HG03432 (cell line): ENCODE measurements around the gene SCAMP5.

Experiments used
- ATAC-seq: cut with Tn5 transposase; IDR thresholded peaks from one replicate; pipeline ENCODE4 v1.9.1; 2021; ENCODE audit warnings: mild to moderate bottlenecking, moderate library complexity; ENCODE audit not compliant: unreplicated experiment

SCAMP5 gene

DNA sequence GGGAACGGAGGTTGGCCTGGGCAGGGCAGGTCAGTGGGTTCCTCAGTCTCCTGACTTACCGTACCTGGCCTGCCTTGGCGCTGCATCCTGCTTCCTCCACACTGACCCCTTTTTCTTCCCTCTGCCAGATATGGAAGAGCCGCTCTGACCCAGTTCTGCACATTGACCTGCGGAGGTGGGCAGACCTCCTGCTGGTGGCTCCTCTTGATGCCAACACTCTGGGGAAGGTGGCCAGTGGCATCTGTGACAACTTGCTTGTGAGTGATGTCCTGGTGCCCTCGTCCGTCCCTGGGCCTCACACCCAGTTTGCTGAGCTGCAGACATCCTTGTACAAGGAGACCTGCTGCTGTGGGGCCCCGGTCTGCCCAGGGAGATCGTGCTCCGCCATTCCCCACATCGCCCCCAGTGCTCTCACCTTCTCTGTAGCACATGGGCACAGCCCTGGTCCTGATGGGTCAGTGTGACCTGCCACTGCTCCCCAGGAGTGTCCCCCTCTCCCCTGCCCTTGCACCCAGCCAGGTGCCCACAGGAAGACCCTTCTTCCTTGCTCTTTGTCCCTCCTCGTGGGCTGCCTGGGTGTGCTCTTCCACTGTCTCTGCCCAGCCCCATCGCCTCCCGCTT, 49.0 kb downstream of the SCAMP5 start:
- ATAC-seq = no peak

- no peak for ATAC-seq
These were observed 50.1 kb downstream of the SCAMP5 start for GRCh38 chr15:75045332-75046015.

GRCh38 chr15:75048394-75048793, 53.0 kb downstream of the SCAMP5 start:
- no peak for ATAC-seq

- no peak for ATAC-seq
These were observed 54.0 kb downstream of the SCAMP5 start for GRCh38 chr15:75049392-75049791.

GRCh38 chr15:75050283-75050682, 54.9 kb downstream of the SCAMP5 start:
- no peak for ATAC-seq

DNA sequence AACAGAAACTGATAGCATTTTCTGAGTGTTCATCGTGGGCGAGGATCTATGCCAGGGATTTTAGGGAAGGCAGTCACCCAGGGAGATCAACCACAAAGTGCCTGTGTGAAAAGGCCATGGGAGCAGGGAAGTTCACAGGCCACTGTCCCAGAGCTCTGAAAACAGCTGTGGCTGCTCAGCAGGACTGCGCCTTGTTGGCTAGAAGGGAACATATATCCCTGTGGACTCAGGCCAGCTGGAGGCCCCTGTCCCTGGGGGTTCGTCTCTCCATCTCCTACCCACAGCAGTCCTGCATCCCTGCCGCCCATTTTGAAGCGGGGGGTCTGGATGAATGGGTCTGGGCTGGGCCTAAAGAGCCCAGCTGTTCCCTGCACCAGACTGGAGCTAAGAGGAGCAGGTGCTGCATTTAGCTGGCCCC, 55.8 kb downstream of the SCAMP5 start:
- no peak for ATAC-seq

- no peak for ATAC-seq
These were observed 56.3 kb downstream of the SCAMP5 start for GRCh38 chr15:75051711-75052110.

DNA sequence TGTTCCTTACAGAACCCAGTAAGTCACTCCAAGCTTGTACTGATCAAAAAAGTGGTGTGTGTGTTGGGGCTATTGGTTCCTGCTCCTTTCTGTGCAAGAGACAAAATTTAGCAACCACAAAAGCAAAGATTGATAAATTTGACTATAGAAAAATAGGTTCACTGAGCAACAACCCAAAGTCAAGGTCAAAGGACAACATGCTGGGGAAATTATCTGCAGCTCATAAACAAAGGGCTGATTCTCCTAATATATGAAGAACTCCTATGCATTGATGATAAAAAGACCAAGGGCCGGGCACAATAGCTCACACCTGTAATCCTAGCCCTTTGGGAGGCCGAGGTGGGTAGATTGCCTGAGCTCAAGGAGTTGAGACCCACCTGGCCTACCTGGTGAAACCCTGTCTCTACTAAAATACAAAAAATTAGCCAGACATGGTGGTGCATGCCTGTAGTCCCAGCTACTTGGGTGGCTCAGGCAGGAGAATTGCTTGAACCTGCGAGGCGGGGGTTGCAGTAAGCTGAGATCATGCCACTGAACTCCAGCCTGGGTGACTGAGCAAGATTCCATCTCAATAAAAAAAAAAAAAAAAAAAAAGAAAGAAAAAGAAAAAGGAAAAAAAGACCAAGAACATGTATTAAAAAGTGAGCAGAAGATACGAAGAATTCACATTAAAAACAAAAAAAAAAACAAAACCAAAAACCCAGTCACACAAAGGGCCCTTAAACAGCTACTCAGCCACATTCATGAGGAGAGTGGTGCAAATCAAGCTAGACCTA, 57.8 kb downstream of the SCAMP5 start:
- no peak for ATAC-seq

- ATAC-seq = no peak
These were observed 58.4 kb downstream of the SCAMP5 start for GRCh38 chr15:75053748-75054125.

DNA sequence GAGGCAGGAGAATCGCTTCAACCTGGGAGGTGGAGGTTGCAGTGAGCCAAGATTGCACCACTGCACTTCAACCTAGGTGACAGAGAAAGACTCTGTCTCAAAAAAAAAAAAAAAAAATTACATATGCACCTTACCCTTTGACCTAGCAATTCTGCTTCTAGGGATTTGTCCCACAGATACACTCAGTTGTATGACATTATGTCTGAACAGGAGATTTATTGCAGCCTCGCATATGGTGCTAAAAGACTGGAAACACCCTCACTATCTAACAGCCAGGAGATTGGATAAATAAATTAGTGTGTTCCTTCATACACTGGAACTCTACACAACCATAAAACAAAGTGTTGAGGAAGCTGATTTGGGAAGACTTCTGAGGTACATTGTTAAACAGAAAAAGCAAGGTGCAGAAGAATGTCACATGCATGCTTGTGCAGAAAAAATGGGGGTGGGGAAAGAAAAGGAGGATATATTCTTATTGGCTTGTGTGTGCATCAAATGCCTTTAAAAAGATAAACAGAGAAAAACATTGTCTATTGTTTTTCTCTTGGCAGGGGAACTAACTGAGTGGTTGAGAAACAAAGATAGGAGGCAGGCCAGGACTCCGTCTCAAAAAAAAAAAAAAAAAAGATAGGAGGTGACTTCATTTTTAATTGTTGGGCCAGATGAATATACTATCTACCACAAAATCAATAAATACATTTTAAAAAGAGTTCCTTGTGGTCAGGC, 59.0 kb downstream of the SCAMP5 start:
- no peak for ATAC-seq

DNA sequence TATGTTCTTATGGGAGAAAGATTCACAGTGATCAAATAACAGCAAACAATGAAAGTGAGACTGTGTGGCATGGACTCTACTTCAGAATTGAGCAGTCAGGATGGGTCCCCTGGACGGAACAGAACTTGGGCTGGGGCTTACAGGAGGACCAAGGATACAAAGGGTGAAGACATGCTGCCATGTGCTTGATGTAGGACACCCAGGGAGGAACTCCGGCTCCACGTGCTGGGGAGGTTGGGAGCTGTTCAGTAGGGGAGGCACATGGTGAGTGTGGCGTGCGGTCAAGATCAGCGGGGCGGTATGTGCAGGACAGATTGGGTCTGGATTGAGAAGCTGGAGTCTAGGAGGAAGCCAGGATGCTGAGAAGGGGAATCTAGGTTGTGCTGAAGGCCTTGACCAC, 60.7 kb downstream of the SCAMP5 start:
- no peak for ATAC-seq

DNA sequence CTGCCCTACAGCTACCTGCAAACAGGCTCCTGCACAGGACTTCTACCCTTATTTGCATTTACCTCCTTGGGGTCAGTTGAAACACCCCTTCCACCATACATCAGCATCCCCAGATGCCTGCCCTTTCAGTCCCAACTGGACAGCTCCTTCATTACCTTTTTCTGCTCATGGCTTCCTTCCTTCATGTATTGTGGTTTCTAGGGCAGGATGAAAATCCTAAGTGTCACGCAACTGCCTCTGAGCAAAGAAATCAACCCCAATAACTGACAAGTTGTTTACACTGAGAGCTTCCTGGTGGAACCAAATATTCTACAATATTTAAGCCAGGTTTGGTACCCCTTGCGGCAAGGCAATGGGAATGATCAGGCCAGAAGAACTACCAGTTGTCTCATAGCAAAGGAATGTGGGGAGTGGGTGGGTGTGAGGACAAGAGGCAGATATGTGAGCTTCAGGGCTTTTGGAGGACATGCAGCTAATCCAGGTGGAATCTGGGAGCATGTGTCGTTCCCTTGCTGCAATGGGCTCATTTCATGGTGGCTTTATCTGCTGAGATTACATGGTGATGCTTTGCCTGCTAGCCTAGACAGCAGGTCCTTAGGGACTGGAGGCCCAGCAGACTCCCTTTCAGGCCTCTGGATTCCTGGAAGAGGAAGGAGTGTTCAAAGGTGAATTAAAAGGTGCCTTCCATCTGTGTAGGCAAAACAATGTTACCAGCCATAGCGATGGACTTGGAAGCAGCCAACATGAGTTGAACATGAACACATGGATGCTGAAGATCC, 63.0 kb downstream of the SCAMP5 start:
- no peak for ATAC-seq

GRCh38 chr15:75059607-75060006, 64.2 kb downstream of the SCAMP5 start:
- ATAC-seq = no peak

DNA sequence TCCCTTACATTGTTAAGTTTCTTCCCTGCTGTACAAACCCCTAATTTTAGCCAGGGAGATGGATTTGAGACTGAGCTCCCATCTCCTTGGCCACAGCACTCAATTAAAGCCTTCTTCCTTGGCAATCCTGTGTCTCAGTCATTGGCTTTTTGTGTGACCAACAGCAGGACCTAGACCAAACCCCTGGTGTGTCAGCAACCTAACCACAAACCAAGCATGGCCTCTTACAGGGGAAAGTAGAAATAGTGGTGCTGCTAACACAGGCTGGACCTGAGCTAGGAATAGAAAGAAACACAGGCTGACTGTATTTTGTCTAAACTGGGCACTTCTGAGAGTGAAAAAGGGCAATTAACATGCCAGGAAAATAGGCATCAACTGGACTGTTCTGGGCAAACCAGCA, 65.9 kb downstream of the SCAMP5 start:
- ATAC-seq = no peak

DNA sequence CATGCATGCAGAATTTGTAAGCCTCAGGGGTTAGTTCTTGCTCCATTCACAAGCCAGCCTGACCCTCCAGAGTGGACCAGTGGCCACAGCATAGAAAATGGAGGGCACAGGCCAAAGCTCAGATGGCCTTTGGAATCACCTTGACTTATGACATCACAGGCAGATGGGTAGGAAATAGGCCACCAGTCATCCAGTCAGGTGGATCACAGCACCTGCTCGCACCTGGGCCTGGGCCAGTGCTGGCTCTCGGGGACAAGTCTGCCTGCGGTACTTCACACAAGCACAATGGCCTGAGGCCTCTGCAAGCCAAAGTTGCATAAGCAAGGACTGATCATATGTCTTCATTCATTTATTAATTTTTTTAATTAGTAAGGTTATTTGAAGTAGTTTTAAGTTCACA, 67.3 kb downstream of the SCAMP5 start:
- no peak for ATAC-seq

DNA sequence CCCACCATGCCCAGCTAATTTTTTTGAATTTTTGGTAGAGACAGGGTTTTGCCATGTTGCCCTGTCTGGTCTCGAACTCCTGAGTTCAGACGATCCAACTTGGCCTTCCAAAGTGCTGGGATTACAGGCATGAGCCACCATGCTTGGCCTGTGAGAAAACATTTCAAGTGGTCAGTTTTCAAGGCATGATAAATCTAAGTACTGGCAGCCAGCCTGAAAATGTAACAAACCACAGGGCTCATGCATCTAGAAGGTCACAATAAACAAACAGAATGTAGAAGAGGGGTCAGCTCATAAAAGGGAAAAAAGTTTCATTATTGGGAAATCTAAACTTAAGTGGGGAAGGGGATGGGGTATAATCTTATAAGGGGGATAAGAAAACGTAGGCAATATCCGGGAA, 68.0 kb downstream of the SCAMP5 start:
- ATAC-seq = no peak

DNA sequence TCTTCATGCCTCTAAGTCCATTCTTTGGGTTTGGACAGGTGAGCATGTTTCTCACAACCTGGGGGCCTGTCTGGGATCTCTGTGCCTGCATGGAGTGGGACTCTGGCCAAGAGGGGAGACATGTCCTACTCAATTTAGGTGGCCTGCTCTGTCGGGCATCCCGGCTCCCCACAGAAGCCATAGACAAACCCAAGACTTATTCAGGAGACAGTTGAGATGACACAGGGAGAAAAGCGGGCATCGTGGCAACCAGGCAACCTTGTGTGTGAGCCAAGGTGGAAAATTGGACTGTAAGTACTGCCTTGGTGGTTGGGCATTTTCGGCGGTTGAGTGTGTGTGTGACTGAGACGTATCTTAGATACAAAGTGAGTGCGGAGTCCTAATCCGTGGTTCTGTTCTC, 68.5 kb downstream of the SCAMP5 start:
- ATAC-seq = no peak

GRCh38 chr15:75064846-75065245, 69.5 kb downstream of the SCAMP5 start:
- ATAC-seq = no peak

GRCh38 chr15:75065467-75065850, 70.1 kb downstream of the SCAMP5 start:
- no peak for ATAC-seq

GRCh38 chr15:75065851-75066509, 70.6 kb downstream of the SCAMP5 start:
- no peak for ATAC-seq
